GM21423 (cell line): ENCODE measurements around the gene YPEL3.

Experiments used
- ATAC-seq: cut with Tn5 transposase; IDR thresholded peaks from one replicate; pipeline ENCODE4 v1.9.1; 2021; ENCODE audit warnings: mild to moderate bottlenecking, moderate library complexity; ENCODE audit not compliant: unreplicated experiment

The YPEL3 gene

DNA sequence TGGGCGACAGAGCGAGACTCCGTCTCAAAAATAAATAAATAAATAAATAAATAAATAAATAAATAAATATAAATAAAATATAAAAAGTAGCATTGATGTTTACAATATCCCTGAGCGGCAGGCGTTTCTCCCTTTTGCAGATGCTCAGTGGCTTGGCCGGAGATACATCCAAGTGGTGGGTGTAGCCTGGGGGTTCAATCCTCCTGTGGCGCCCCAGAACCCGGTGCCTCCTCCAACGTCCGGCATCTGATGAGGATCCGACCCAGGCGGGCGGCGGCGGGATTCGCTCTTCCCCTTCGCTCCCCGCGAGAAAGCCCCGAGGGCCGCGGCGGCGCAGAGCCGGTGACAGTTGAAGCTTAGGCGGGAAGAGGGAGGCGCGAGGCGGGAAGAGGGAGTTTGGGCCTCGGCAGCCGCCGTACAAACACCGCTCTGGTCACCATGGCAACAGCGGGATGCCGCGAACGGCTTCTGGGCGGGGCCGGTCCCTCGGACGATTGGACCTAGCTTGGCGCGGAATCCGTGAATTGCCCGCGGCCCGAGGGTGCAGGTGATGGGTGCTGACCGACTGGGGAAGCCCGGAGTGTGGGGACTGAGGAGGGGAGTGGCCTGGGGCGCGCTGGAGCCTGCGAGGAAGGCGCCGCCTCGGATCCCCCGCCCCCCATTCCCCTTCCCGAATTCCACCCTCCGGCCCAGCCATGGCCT, 43.2 kb downstream of the YPEL3 start:
- peak; percentile 81 for ATAC-seq

- no peak for ATAC-seq
These were observed 44.5 kb downstream of the YPEL3 start for GRCh38 chr16:30051518-30051917.

DNA sequence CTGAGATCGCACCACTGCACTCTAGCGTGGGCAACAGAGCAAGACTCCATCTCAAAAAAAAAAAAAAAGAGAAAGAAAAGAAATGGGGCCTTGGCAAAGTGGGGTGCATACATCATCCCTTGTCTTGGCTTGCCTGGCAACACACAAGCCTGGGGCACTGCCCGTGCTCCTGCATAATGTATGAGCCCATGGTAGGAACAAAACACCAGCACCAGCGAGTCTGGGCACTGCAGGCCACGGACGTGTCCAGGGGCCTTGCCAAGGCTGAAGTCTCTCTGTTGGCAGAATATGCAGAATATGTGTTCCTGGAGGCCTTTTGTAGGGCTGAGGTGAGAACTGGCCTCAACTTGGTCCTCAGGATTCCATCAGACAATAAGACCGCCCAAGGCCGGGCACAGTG, 46.1 kb downstream of the YPEL3 start:
- no peak for ATAC-seq

DNA sequence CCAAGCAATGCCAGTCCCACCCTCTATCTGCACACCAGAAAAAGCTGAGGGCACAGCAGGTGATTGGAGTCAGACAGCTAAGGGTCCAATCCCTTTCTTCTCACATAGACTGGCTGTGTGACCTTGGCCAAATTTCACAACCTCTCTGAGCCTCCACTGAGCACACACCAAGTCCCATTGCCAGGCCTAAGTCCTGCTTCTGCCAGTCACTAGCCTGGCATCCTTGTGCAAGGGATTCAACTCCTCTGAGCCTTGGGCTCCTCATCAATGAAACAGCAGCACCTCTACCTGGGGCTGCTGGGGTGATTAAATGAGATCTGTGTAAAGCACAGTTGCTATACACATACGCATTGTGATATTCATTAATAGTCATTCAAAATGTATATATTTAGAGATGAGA, 49.4 kb downstream of the YPEL3 start:
- no peak for ATAC-seq

GRCh38 chr16:30046178-30046577, 49.8 kb downstream of the YPEL3 start:
- ATAC-seq, result no peak
